Activated naive CD4-positive, alpha-beta T cell treated with anti-CD3 and anti-CD28 coated beads, Interleukin-2, amount 50 U/mL, for 72 hours (primary cell): ENCODE results near the gene LAMA1. TPM values are rescaled to one million over a fixed set of nuclear protein-coding genes. Genes with fewer than 3 reads are reported as not detected.
A peak's percentile ranks its signal among the peaks of the same experiment; 100 is the strongest.

Source experiments
- ATAC-seq, 2 donors: fragments of 150-1000 bp; cut with Tn5 transposase; 2 replicates each; pipeline ENCODE4 v1.10.0; 2021; ENCODE audit warnings: mild to moderate bottlenecking in 2 of 2, moderate library complexity in 2 of 2
- DNase-seq, 2 donors: peaks; one replicate each; pipeline ENCODE4 v3.0.0; 2021 to 2022; ENCODE audit warnings: low spot score in 2 of 2
- H3K27ac Mint-ChIP-seq, 2 donors: one replicate each; pipeline ENCODE4 v1.8.0; 2022; ENCODE audit warnings: mild to moderate bottlenecking in 2 of 2, mixed read lengths in 2 of 2
- H3K36me3 Mint-ChIP-seq, 2 donors: one replicate each; pipeline ENCODE4 v1.8.0; 2022; ENCODE audit warnings: mixed read lengths in 2 of 2
- H3K9me3 Mint-ChIP-seq, 2 donors: one replicate each; pipeline ENCODE4 v1.8.0; 2022; ENCODE audit warnings: mixed read lengths in 2 of 2
- total RNA-seq, 2 donors: library from RNA; stranded (reverse); gene quantifications; one replicate each; pipeline ENCODE4 v1.2.3, GENCODE V29; 2022

Gene LAMA1
- total RNA-seq, 2 donors from 2014 or later, result not detected

- Mint-ChIP-seq H3K36me3 (peaks cover 8 to 17% of the 10 kb centered on the region in 2 donors), H3K27ac (no peak overlapping the region), H3K9me3 (peaks cover 0 to 3% of the 10 kb centered on the region in 2 donors)
- no peak for ATAC-seq
- no peak for DNase-seq
Measured at GRCh38 chr18:7116792-7117389, 706 bp downstream of the LAMA1 start.

- Mint-ChIP-seq H3K27ac (no peak overlapping the region), H3K9me3 (peaks cover 0 to 3% of the 10 kb centered on the region in 2 donors), H3K36me3 (peaks cover 8 to 17% of the 10 kb centered on the region in 2 donors)
- DNase-seq (no peak), ATAC-seq (no peak)
Measured at GRCh38 chr18:7116001-7116730, 1.4 kb downstream of the LAMA1 start.

GRCh38 chr18:7112936-7113335 is 4.7 kb downstream of the LAMA1 start:
- Mint-ChIP-seq H3K27ac (no peak overlapping the region), H3K36me3 (peaks cover 8 to 24% of the 10 kb centered on the region in 2 donors), H3K9me3 (peaks cover 0 to 9% of the 10 kb centered on the region in 2 donors)
- ATAC-seq (no peak), DNase-seq (no peak)

- DNase-seq (no peak), ATAC-seq (no peak)
- Mint-ChIP-seq H3K9me3 (peaks cover 0 to 9% of the 10 kb centered on the region in 2 donors), H3K36me3 (peaks cover under 1 to 16% of the 10 kb centered on the region in 2 donors), H3K27ac (no peak overlapping the region)
Measured at GRCh38 chr18:7111134-7111533, 6.5 kb downstream of the LAMA1 start.

GRCh38 chr18:7105943-7106342 is 11.7 kb downstream of the LAMA1 start:
- no peak for DNase-seq
- Mint-ChIP-seq H3K36me3 (peaks cover 0 to 6% of the 10 kb centered on the region in 2 donors), H3K9me3 (peaks cover 0 to 10% of the 10 kb centered on the region in 2 donors), H3K27ac (no peak overlapping the region)
- no peak for ATAC-seq

- H3K9me3 Mint-ChIP-seq, result peaks cover 0 to 10% of the 10 kb centered on the region in 2 donors
- H3K27ac Mint-ChIP-seq, result peak overlapping the region in 1 of 2 donors; percentile 55
- no peak for DNase-seq
- peaks cover 0 to 6% of the 10 kb centered on the region in 2 donors for H3K36me3 Mint-ChIP-seq
- ATAC-seq, result no peak
Measured at GRCh38 chr18:7105268-7105667, 12.3 kb downstream of the LAMA1 start.

- H3K27ac Mint-ChIP-seq, result no peak overlapping the region
Measured at GRCh38 chr18:7104649-7105048, 12.9 kb downstream of the LAMA1 start.

GRCh38 chr18:7102131-7102530 is 15.5 kb downstream of the LAMA1 start:
- ATAC-seq, result no peak

More at GRCh38 chr18:7104649-7105048, 12.9 kb downstream of the LAMA1 start:
- ATAC-seq (no peak), DNase-seq (no peak)
- H3K36me3 Mint-ChIP-seq, result peaks cover 0 to 6% of the 10 kb centered on the region in 2 donors
- H3K9me3 Mint-ChIP-seq, result peaks cover 0 to 9% of the 10 kb centered on the region in 2 donors

GRCh38 chr18:7096838-7097237 is 20.8 kb downstream of the LAMA1 start:
- ATAC-seq, result no peak
- H3K36me3 Mint-ChIP-seq, result no peaks in the 10 kb centered on the region
- no peak for DNase-seq
- no peak overlapping the region for H3K27ac Mint-ChIP-seq
- H3K9me3 Mint-ChIP-seq, result peaks cover 0 to 7% of the 10 kb centered on the region in 2 donors

More at GRCh38 chr18:7102131-7102530, 15.5 kb downstream of the LAMA1 start:
- no peak for DNase-seq
- Mint-ChIP-seq H3K27ac (no peak overlapping the region), H3K36me3 (no peaks in the 10 kb centered on the region), H3K9me3 (peaks cover 0 to 4% of the 10 kb centered on the region in 2 donors)

GRCh38 chr18:7094427-7094826 is 23.2 kb downstream of the LAMA1 start:
- Mint-ChIP-seq H3K27ac (no peak overlapping the region), H3K9me3 (peaks cover 0 to 7% of the 10 kb centered on the region in 2 donors), H3K36me3 (no peaks in the 10 kb centered on the region)
- ATAC-seq (no peak), DNase-seq (no peak)

GRCh38 chr18:7090771-7091170 is 26.8 kb downstream of the LAMA1 start:
- DNase-seq (no peak), ATAC-seq (no peak)
- Mint-ChIP-seq H3K27ac (no peak overlapping the region), H3K9me3 (peaks cover 0 to 4% of the 10 kb centered on the region in 2 donors), H3K36me3 (no peaks in the 10 kb centered on the region)

GRCh38 chr18:7089369-7089768 is 28.2 kb downstream of the LAMA1 start:
- DNase-seq (no peak), ATAC-seq (no peak)
- H3K9me3 Mint-ChIP-seq, result peaks cover 0 to 4% of the 10 kb centered on the region in 2 donors
- no peaks in the 10 kb centered on the region for H3K36me3 Mint-ChIP-seq
- no peak overlapping the region for H3K27ac Mint-ChIP-seq

- DNase-seq, result no peak
- no peak overlapping the region for H3K27ac Mint-ChIP-seq
- no peak for ATAC-seq
- H3K36me3 Mint-ChIP-seq, result no peaks in the 10 kb centered on the region
- peaks cover 0 to 3% of the 10 kb centered on the region in 2 donors for H3K9me3 Mint-ChIP-seq
Measured at GRCh38 chr18:7084080-7085065, 33.2 kb downstream of the LAMA1 start.

GRCh38 chr18:7082671-7083070 is 34.9 kb downstream of the LAMA1 start:
- H3K27ac Mint-ChIP-seq, result no peak overlapping the region
- peaks cover 0 to 6% of the 10 kb centered on the region in 2 donors for H3K9me3 Mint-ChIP-seq
- DNase-seq, result no peak
- ATAC-seq, result no peak
- H3K36me3 Mint-ChIP-seq, result no peaks in the 10 kb centered on the region

GRCh38 chr18:7079231-7079630 is 38.4 kb downstream of the LAMA1 start:
- DNase-seq, result no peak
- Mint-ChIP-seq H3K27ac (no peak overlapping the region), H3K36me3 (no peaks in the 10 kb centered on the region), H3K9me3 (peaks cover 0 to 6% of the 10 kb centered on the region in 2 donors)
- no peak for ATAC-seq

GRCh38 chr18:7072593-7072992 is 45.0 kb downstream of the LAMA1 start:
- ATAC-seq (no peak), DNase-seq (no peak)
- Mint-ChIP-seq H3K27ac (no peak overlapping the region), H3K36me3 (no peaks in the 10 kb centered on the region), H3K9me3 (no peaks in the 10 kb centered on the region)

GRCh38 chr18:7071600-7071999 is 46.0 kb downstream of the LAMA1 start:
- Mint-ChIP-seq H3K9me3 (no peaks in the 10 kb centered on the region), H3K36me3 (no peaks in the 10 kb centered on the region), H3K27ac (no peak overlapping the region)
- DNase-seq (no peak), ATAC-seq (no peak)
